HG03460 (cell line): ENCODE measurements around the gene SLC30A3.
"Not testable (repeated sequence)": the region's sequence is repeated elsewhere in the genome, so short reads cannot be mapped to it uniquely, and the experiment has no call there.

Experiments
- ATAC-seq: cut with Tn5 transposase; IDR thresholded peaks from one replicate; pipeline ENCODE4 v1.9.1; 2021; ENCODE audit not compliant: unreplicated experiment

SLC30A3 gene

GRCh38 chr2:27288610-27289009, 25.8 kb upstream of the SLC30A3 start:
- ATAC-seq: no peak

GRCh38 chr2:27285481-27285880, 22.6 kb upstream of the SLC30A3 start:
- no peak for ATAC-seq

DNA sequence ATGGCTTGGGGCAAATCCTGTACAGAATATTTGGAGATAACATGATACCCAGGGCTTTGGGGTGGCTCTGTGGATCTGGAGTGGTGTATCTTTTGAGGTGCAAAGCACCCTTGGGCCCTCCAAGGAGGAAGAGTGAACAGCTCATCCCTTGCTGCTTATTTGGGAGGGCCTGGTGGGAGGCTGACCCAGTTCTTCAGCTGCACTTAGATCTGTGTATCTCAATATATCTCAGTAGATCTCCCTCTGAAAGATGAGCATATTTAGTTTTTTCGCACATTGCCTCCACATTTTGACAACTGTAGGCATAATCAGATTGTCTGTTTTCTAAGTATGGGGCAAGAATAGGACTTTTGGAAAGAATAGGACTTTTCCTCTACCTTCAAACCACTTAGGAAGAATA, 22.1 kb upstream of the SLC30A3 start:
- ATAC-seq: no peak

DNA sequence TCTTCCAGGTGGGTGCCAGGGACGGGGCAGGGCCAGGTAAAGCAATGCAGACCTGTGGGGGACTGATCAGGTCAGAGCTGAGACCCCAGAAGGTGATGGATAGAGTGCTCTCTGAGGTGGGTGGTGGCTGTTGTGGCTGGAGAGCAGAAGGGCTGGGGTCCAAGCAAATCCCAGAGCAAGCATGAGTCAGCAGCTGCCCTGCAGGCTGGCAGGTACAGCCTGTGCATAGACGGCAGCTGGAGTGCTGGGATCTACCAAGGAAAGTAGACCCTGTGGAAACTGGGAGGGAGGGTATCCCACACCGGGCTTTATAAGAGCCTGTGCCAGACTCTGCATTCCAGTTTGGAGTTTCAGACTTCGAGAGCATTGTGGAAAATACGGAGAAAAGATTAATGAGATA, 20.0 kb upstream of the SLC30A3 start:
- ATAC-seq: no peak

- ATAC-seq: no peak
Measured at GRCh38 chr2:27281855-27282559, 19.2 kb upstream of the SLC30A3 start, which contains the start of gene TRIM54. Gene TRIM54, plus strand, starts transcription at chr2:27282429. Its CDS starts 303 bp downstream, at chr2:27282732.

GRCh38 chr2:27281442-27281841, 18.6 kb upstream of the SLC30A3 start:
- no peak for ATAC-seq

DNA sequence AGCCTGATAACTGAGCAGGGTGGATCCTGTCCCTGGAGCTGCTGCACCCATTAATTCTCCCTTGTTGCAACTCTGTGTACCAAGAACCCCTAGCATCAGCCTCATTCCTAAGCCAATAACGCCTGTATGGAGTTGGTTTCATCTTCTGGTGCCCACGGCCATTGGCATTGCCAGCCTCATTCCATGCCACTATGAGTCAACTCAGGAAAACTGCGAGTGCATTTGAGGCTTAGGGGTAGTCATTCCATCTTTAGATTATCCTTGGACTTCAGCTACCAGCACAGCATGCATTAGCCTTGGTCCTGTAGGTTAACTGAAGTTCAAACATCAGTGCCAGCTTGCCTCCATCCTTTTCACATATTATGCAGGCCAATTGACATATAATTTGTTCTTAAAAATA, 18.0 kb upstream of the SLC30A3 start:
- no peak for ATAC-seq

GRCh38 chr2:27278010-27278409, 15.2 kb upstream of the SLC30A3 start:
- no peak for ATAC-seq

DNA sequence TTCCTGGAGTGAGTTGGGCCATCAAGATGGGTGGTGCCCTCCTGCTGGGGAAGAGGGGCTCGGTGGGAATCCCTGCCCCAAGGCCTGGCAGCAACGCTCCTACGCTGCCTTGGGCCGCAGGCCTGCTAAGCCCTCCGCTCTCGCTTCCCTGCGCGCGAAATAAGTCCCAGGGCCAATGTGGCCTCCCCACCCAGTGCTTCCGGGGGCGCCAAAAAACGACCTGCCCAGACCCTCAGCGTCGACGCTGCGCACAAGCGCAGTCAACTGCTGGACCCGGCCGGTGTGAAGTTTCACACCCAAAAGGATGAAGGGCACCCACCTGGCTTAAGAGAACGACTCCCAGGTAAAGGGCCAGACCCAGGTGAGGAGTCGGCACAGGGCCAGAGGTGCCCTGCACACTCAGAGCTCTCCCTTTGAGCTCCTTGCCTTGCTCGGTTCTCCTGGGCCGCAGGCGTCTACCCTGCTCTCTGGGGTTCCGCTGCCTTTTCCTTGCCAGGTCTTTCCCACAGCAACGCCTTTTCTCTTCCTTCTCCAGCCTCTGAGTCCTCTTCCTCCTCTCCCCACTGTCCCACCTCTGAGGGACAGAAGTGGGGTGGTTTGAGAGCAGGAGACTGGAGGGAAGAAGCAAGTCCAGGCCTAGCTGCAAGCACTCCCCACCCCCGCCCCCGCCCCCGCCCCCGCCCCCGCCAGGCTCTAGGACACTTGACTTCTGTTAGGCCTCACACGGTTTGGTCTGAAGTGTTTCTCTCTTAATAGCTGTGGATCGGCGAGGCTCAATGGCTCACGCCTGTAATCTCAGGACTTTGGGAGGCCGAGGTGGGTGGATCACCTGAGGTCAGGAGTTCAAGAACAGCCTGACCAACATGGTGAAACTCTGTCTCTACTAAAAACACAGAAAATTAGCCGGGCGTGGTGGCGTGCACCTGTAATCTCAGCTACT, 12.6 kb upstream of the SLC30A3 start, which contains the start of gene DNAJC5G:
Gene DNAJC5G (plus strand): TSS at position 223 of the 940 bp plus-strand sequence. CDS start 1,296 bp downstream, outside the sequence.
- no peak for ATAC-seq

DNA sequence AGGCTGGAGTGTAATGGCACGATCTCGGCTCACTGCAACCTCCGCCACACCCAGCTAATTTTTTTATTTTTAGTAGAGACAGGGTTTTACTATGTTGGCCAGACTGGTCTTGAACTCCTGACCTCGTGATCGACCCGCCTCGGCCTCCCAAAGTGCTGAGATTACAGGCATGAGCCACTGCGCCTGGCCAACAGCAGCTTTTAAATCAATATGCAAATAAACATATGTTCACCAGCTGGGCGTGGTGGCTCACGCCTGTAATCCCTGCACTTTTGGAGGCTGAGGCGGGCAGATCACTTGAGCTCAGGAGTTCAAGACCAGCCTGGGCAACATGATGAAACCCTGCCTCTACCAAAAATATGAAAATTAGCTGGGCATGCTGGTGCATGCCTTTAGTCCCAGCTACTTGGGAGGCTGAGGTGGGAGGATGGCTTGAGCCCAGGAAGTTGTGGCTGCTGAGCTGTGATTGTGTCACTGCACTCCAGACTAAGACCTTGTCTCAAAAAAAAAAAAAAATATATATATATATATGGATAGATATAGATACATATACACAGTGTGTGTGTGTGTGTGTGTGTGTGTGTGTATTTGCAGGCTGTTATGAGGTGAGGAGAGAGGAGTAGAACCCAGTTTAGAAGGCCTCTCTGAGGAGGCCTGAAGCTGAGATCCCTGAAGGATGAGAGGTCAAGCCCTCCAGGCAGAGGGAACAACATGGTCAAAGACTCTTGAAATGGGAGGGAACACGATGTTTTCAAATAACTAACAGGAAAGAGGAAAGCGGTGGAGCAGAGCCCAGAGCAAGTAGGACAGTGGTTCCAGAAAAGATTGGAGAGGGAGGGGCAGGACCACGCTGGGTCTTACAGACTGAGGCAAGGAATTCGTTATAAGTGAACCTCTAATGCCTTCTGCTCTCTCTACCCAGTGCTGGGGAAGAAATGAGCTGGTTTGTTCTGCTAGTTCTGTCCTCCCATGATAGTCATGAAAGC, 10.0 kb upstream of the SLC30A3 start:
- not testable (repeated sequence) for ATAC-seq

DNA sequence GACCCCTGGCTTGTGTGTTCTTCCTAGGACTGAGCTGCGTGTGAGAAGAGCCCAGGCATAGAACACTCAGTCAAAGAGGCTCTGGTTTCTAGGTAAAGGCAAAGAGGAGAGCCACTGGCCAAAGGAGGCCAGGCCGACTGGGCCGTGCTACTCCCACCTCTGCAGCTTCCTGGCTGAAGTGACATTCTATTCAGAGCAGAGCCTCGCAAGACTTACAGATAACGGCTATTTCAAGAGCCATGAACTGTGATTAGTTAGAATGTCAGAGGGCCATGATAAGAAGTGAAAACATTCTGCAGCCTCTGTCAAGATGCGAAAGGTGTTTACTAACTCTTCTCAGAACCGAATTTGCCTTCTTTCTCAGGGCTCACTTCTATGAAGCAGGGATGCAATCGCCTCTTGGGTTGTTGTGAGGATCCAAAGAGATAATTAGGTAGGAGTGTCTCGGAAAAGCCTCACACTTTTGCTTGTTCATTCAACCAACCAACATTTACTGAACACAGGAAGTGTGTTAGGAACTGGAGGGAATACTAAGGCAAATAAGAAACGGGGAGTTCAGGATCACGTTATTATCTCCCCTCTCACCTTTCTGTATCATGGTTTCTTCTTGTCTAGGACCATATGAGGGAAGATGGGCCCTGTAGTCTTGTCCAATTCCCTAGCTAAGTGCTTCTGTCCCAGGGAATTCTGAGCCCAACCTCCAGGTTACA, 8.9 kb upstream of the SLC30A3 start:
- no peak for ATAC-seq

- ATAC-seq: no peak
Measured at GRCh38 chr2:27270670-27271069, 7.8 kb upstream of the SLC30A3 start.

DNA sequence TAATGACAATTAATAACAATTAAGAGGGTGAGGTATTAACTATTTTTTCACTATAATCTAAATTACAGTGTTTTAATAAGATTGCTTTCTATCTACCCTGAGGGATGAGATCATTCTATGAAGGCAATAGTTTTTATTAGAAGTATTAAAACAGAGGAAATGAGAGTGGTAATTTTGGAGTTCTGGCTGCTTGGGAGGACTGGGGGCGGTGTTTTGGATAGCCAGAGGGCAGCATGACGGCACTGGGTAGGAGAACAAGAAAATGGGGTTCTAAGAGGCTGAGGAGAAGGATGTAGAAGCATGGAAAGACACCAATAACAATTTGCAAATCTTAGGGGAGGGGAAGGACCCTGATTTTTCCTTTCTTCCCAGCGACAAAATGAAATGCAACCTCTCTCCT, 7.3 kb upstream of the SLC30A3 start:
- ATAC-seq: no peak

DNA sequence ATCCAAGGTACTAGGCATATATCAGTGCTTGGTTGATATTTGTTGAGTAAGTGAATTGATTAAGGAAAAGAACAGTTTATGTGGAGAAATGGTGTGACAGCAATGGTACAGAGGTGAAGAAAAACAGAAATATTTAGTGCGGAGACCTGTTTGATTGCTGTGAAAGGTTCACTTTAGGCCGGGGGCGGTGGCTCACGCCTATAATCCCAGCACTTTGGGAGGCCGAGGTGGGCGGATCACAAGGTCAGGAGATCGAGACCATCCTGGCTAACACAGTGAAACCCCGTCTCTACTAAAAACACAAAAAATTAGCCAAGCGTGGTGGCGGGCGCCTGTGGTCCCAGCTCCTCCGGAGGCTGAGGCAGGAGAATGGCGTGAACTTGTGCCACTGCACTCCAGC, 5.4 kb upstream of the SLC30A3 start:
- not testable (repeated sequence) for ATAC-seq

DNA sequence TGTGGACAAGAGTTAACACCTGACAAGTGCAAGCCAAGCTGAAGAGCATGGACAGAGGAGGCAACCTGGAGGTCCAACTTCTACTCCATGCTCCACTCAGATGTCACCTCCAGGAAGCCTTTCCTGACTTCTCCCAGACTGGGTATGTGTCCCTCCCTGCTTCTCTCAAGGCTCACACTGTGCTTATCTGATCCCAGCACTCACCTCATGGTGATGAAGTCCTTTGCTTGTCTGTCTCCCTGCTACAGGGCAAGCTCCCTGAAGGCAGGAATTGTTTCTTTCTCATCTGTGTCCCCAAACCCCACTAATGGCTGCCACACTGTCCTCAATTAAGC, 2.7 kb upstream of the SLC30A3 start:
- ATAC-seq: no peak

DNA sequence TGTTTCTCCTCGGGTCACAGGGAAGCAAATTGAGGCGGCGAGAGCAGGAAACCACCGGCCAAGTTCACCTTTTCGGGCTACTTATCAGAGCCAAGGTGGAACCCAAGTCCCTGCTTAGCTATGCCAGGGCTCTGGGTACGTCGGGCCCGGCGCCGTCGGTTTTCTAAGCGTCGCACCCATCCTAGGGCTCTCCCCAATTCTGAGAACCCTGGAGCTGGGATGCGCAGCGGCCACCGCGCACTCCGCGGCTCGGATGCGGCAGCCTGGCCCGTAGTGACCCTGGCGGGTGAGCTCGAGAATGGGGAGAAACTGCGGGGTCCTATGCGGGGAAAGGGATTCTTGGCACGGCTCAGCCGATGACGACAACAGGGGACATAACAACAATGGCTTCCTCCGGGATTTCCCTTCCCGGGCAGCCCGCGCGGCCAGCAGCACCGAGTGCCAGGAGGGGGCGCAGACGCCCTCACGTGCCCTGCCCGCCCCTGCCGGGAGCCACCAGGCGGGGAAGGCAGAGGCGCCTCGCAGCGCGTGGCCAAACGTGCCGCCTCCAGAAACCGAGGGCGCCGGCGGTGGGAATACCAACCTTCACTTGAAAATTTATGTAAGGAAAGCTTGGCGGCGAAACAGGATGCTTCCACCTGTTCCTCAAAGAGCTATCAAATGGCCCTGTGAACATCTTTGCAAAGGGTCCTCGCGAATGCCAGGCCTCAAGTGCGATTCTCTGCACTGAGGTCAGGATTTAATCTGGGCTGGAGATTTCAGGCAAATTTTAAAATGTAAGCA, 2.1 kb upstream of the SLC30A3 start:
- peak; percentile 58 for ATAC-seq

DNA sequence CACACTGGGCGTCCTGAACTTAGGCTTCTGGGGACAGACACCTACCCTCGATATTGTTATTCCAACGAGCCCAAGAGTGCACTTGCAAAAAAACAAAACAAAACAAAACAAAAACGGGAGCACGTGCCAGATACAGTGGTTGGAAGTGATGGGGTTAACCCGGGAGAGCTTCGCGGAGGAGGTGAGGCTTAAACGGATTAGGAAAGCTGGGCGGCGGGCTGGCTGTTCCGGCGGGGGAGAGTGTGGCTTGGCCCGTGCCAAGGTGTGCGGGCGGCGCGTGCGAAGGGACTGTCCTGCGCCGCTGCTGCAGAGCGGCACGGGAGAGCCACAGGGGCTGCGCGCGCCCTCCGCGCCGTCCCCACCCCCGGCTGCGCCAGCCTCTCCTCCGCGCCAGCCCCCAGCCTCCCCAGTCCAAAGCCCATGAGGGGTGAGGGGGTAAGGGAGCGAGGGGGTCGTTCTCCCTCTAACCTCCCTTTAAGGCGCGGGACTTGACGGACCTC, 1.5 kb upstream of the SLC30A3 start:
- ATAC-seq: no peak

GRCh38 chr2:27263287-27264252, 723 bp upstream of the SLC30A3 start:
- no peak for ATAC-seq
